ENCODE measurements around the gene FLNC.
A peak's percentile ranks its signal among the peaks of the same experiment; 100 is the strongest.

FLNC gene

DNA sequence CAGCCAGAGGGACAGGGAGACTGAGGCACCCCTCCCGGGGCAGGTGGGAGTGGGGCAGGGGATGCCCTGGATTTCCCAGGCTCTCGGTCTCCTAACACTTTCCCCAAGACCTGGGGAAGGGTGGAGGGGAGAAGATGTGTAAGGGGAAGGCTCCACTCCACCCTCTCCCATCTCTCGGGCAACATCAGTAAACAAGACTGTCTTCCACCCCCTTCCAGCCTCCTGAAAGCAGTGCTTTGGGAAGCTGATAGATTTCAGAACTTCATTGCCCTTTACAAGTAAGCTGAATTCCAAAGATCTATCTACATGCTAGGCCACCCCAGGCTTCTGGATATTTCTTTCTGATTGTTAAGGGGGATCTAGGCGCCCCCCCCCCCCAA lies 3.7 kb downstream of the FLNC start:
- DNase-seq, result no peak

GRCh38 chr7:128835231-128835751 lies 5.1 kb downstream of the FLNC start:
- DNase-seq, result no peak

DNA sequence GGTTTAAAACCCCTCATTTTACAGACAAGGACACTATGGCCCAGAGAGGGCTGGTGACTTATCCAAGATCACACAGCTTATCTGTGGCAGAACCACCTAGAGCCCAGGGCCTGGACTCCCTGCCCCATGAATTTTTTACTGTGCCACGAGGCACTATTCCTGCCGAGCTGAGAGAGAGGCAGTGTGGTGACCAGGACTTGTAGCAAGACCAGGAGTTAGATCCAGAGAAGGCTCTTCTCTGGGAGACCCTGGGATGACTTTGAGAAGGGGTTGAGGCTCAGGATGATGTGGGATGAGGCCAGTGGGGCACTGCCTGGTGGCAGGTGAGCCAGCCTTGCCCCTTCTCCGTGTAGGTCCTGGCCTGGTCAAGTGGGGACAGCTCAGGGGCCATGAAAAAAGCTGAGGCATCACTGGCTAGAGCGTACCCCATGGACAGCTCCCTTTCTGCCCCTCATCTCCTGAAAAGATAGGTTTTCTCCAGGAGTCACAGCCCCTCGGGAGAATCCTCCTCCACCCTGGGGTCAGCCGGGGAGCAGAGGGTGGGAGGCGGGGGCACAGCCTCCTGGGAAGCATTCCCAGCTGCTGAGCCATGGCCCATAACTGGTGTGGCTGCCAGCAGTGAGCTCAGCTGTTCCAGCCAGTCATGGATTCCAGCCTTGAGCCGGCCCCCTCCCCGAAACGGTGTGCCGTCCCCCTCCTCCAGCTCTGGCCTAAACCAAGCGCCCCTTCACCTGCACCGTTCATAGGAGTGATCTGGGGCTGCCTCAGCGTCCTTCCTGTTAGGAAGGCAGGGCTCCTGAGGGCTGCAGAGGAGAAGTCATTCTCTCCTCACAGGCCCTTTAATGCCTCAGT lies 5.8 kb downstream of the FLNC start:
- no peak for DNase-seq

DNA sequence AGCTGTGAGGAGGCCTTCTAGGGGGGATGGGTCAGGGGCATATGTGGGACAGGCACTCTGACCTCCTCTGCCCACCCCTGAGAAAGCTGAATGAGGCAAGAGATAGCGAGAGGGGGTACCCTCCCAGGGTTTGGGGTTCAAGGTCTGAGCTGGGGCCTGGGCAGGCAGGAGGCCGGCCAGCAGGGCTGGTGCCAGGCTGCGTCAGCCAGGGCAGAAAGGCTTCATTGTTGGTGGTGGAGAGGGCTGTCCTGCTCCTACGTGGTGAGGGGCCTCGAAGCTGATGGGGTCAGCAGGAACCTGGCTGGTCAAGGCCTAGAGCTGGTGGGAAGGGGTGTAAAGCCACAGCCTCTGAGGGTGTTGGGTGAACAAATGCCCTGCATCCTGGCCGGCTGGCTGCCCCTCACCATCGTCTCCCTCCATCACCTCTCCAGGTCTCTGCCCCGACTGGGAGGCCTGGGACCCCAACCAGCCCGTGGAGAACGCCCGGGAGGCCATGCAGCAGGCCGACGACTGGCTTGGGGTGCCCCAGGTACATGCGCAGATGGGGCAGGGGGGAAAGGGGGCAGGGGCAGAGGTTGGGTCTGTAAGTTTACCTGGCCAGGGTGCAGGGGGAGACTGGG lies 6.6 kb downstream of the FLNC start:
- no peak for DNase-seq

- no peak for DNase-seq
Observed at GRCh38 chr7:128837521-128837921, 7.3 kb downstream of the FLNC start.

GRCh38 chr7:128838109-128838779 lies 8.0 kb downstream of the FLNC start:
- DNase-seq, result no peak

DNA sequence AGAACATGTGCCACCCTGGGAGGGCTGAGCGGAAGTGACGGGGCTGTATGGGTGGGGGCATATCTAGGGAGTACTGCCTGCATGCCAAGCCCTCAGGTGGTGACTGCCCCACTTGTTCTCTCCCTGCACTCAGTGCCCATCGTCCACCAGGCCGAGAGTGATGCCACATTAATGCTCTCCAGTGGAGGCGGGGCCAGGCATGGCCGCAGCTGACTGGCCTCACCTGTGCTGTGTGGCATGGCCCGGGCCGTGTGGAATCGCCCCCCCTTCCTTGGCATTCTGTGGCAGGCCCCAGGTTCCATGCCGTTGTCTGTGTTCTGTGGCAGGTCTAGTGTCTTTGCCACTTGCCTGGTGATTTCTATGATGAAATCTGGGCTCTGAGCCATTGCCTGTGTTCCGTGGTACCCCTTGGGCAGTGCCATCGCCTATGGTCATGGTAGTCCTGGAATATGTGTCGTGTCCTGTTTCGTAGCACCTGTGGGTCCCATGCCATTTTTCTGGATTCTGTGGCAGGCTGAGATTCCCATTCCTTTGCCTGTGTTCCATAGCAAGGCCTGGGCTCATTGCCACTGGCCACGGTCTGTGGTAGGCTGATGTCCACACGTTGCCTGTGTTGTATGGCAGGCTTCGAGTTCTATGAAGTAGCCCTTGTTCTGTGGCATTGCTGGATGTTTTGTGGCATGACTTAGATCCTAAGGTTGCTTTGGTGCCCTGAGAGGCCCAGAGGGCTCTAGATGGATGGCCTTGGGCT lies 8.9 kb downstream of the FLNC start:
- DNase-seq, result no peak

DNA sequence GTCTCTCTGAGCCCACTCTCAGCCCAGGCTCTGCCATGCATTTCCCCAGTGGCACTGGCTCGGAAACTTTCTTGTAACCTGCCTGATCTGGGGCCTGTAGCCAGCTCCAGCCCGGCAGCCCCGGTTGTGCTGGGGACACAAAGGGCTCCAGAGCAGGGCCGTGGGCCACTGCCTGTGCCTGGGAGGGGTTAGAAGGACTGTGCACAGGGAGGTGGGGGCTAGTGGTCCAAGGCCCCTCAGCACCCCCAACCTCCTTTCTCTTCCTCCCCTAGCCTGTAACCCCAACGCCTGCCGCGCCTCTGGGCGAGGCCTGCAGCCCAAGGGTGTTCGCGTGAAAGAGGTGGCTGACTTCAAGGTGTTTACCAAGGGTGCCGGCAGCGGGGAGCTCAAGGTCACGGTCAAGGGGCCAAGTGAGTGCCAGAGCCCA lies 9.6 kb downstream of the FLNC start:
- no peak for DNase-seq

DNA sequence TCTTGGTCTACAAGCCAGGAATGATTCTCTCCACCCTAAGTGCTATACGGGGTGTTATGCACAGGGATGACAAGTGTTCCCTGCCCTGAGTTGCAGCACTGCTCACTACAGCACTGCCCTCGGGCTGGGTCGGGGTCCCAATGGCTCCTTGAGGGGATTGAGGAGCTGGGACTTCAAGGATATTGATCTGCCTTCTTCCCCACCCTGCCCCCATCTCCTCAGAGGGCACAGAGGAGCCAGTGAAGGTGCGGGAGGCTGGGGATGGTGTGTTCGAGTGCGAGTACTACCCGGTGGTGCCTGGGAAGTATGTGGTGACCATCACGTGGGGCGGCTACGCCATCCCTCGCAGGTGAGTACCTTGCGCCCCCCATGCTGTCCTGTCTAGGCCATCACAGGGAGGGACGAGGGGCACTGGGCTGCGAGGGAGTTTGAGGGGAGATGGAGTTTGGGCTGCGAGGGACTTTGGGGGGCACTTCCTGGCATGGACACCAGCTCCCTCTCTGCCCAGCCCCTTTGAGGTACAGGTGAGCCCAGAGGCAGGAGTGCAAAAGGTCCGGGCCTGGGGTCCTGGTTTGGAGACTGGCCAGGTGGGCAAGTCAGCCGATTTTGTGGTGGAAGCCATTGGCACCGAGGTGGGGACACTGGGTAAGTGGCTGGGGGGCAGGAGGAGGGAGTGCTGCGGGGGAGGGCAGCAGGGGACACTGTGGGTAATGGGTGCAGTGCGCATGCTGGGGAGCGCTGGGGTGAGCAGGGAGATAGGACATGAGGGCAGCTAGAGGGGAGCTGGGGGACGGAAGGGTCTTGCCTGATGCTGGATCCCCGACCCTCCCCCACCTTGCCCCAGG lies 10.3 kb downstream of the FLNC start:
- DNase-seq, result no peak

GRCh38 chr7:128841171-128841690 lies 11.0 kb downstream of the FLNC start:
- no peak for DNase-seq

DNA sequence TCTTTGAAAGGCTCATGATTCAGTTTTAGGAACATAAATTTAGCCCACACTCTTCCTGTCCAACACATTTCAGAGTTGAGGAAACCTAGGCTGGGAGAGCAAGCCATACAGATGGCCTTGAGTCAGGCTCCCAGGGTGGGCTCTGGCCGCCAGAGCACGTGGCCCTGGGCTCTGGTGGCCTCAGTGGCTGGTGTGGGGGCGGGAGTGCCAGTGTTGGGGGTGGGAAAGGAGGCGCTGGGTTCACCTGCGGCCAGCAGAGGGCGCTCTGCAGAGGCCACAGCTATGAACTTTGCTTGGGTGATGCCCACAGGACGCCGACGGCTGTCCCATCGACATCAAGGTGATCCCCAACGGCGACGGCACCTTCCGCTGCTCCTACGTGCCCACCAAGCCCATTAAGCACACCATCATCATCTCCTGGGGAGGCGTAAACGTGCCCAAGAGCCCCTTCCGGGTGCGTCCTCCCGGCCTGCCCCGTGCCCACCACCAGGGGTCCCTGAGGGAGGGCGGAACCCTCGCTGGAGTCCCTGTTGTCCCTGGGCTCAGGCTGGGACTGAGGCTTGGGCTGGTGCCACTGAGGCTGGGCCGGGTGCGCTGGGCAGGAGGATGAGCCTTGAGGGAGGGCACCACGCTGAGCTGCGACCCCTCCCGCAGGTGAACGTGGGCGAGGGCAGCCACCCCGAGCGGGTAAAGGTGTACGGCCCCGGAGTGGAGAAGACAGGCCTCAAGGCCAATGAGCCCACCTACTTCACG lies 11.9 kb downstream of the FLNC start:
- DNase-seq, result peak; percentile 78 to 82

GRCh38 chr7:128842674-128843641 lies 12.8 kb downstream of the FLNC start:
- no peak for DNase-seq

GRCh38 chr7:128843938-128844621 lies 13.9 kb downstream of the FLNC start:
- DNase-seq, result no peak

DNA sequence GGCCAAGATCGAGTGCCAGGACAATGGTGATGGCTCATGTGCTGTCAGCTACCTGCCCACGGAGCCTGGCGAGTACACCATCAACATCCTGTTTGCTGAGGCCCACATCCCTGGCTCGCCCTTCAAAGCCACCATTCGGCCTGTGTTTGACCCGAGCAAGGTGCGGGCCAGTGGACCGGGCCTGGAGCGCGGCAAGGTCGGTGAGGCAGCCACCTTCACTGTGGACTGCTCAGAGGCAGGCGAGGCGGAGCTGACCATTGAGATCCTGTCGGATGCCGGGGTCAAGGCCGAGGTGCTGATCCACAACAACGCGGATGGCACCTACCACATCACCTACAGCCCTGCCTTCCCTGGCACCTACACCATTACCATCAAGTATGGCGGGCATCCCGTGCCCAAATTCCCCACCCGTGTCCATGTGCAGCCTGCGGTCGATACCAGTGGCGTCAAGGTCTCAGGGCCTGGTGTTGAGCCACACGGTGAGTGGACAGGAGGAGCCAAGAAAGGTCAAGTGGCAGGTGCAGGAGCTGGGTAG lies 14.6 kb downstream of the FLNC start:
- no peak for DNase-seq

DNA sequence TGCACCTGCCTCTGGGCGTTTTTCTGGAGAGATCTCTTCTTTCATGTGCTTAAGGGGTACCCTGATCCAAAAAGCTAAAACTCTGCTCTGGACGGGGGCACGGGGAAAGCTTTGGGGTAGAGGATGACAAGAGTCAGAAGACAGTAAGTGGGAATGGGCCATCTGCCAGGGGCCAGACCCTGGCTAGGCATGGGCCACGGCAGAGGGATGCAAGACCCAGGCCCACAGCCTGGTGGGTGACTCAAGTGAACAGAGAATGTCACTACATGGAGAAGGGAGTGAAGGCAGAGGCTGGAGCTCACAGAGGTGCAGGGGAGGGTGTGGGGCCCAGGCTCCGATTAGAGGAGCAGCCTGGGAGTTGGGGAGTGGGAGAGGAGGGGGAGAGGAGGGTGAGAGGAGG lies 15.3 kb downstream of the FLNC start:
- no peak for DNase-seq

GRCh38 chr7:128845987-128846386 lies 15.8 kb downstream of the FLNC start:
- no peak for DNase-seq

DNA sequence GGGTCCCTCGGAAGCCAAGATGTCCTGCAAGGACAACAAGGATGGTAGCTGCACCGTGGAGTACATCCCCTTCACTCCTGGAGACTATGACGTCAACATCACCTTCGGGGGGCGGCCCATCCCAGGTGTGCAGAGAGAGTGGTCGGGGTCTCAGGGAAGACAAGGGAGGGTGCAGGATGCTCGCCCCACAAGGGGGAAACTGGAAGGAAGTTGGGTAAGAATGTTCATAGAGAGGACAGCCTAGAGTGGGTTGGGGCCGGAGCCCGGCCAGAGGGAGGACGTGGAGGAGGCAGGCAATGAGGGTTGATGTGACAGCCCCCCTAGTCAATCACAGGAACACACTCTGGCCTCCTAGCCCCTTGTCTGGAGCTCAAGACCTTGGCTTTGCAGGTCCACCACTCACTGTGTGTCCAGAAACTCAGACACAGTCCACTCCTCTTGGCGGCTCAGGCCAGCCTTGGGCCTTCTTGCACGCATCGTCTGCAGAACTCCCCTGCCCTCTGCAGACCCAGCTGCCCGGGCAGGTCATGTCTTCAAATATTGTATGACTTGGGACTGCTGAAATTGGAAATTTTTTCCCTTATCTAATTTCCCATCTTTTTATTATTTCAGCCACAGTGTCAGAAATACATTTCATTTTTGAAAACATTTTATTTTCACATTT lies 16.7 kb downstream of the FLNC start:
- no peak for DNase-seq

DNA sequence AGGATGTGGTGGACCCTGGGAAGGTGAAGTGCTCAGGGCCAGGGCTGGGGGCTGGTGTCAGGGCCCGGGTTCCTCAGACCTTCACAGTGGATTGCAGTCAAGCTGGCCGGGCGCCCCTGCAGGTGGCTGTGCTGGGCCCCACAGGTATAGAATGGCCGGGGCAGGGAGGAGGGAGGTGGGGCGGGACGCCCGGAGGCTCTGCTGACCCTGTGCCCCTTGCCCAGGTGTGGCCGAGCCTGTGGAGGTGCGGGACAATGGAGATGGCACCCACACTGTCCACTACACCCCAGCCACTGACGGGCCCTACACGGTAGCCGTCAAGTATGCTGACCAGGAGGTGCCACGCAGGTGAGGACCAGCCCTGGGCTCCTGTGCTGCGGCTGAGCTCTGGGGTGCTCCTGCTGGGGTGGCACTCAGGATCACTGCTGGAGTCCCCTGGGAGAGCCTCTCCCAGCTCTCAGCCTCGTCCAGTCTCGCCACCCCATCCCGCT lies 17.6 kb downstream of the FLNC start:
- no peak for DNase-seq
